Measurements from ENCODE around the gene APLNR. TPM values are rescaled to one million over a fixed set of nuclear protein-coding genes. Genes with fewer than 3 reads are reported as not detected.

Gene APLNR
- total RNA-seq, 2 donors from 2014 or later, result not detected

GRCh38 chr11:57241353-57241972, 4.4 kb upstream of the APLNR start:
- ATAC-seq, result no peak
- H3K36me3 Mint-ChIP-seq (ENCODE audit: low read depth), result no peaks in the 10 kb centered on the region

GRCh38 chr11:57240757-57241156, 3.7 kb upstream of the APLNR start:
- peaks cover 13% of the 10 kb centered on the region for H3K4me1 Mint-ChIP-seq
- DNase-seq (no peak), ATAC-seq (no peak)
- peaks cover 3% of the 10 kb centered on the region for H3K36me3 Mint-ChIP-seq (ENCODE audit: low read depth)
- H3K27ac Mint-ChIP-seq, result no peak overlapping the region
- H3K4me3 Mint-ChIP-seq, result no peak overlapping the region
- peaks cover 65% of the 10 kb centered on the region for H3K27me3 Mint-ChIP-seq
- no peaks in the 10 kb centered on the region for H3K9me3 ChIP-seq (ENCODE audit: control insufficient read depth, low read length, poor library complexity, severe bottlenecking)

More at GRCh38 chr11:57241353-57241972, 4.4 kb upstream of the APLNR start:
- H3K9me3 ChIP-seq (ENCODE audit: control insufficient read depth, low read length, poor library complexity, severe bottlenecking), result no peaks in the 10 kb centered on the region
- Mint-ChIP-seq H3K4me3 (no peak overlapping the region), H3K4me1 (peaks cover 11% of the 10 kb centered on the region), H3K27ac (no peak overlapping the region), H3K27me3 (peaks cover 58% of the 10 kb centered on the region)
- DNase-seq, result no peak

- no peak for ATAC-seq
- no peak overlapping the region for H3K4me3 Mint-ChIP-seq
- peaks cover 72% of the 10 kb centered on the region for H3K27me3 Mint-ChIP-seq
- H3K9me3 ChIP-seq (ENCODE audit: control insufficient read depth, low read length, poor library complexity, severe bottlenecking), result no peaks in the 10 kb centered on the region
- peaks cover 3% of the 10 kb centered on the region for H3K36me3 Mint-ChIP-seq (ENCODE audit: low read depth)
- DNase-seq, result no peak
- peaks cover 9% of the 10 kb centered on the region for H3K4me1 Mint-ChIP-seq
- H3K27ac Mint-ChIP-seq, result no peak overlapping the region
Observed at GRCh38 chr11:57240007-57240406, 3.0 kb upstream of the APLNR start.

GRCh38 chr11:57239348-57239747, 2.3 kb upstream of the APLNR start:
- Mint-ChIP-seq H3K27ac (no peak overlapping the region), H3K4me3 (no peak overlapping the region), H3K27me3 (peaks cover 79% of the 10 kb centered on the region), H3K4me1 (peaks cover 3% of the 10 kb centered on the region), H3K36me3 (ENCODE audit: low read depth) (peaks cover 3% of the 10 kb centered on the region)
- DNase-seq (no peak), ATAC-seq (no peak)
- H3K9me3 ChIP-seq (ENCODE audit: control insufficient read depth, low read length, poor library complexity, severe bottlenecking), result no peaks in the 10 kb centered on the region

GRCh38 chr11:57235761-57236703, 1.0 kb downstream of the APLNR start:
- Mint-ChIP-seq H3K27ac (peak overlapping the region; percentile 29), H3K36me3 (ENCODE audit: low read depth) (peaks cover 12% of the 10 kb centered on the region), H3K4me3 (no peak overlapping the region), H3K4me1 (peaks cover 15% of the 10 kb centered on the region), H3K27me3 (peaks cover 91% of the 10 kb centered on the region)
- H3K9me3 ChIP-seq (ENCODE audit: control insufficient read depth, low read length, poor library complexity, severe bottlenecking), result no peaks in the 10 kb centered on the region
- ATAC-seq (no peak), DNase-seq (no peak)

- ATAC-seq (no peak), DNase-seq (no peak)
- Mint-ChIP-seq H3K4me3 (no peak overlapping the region), H3K4me1 (peaks cover 17% of the 10 kb centered on the region), H3K36me3 (ENCODE audit: low read depth) (peaks cover 15% of the 10 kb centered on the region), H3K27ac (no peak overlapping the region), H3K27me3 (peaks cover 97% of the 10 kb centered on the region)
- H3K9me3 ChIP-seq (ENCODE audit: control insufficient read depth, low read length, poor library complexity, severe bottlenecking), result no peaks in the 10 kb centered on the region
Observed at GRCh38 chr11:57233702-57234101, 3.3 kb downstream of the APLNR start.

GRCh38 chr11:57231539-57232253, 5.4 kb downstream of the APLNR start:
- Mint-ChIP-seq H3K27ac (no peak overlapping the region), H3K36me3 (ENCODE audit: low read depth) (peaks cover 15% of the 10 kb centered on the region), H3K4me3 (no peak overlapping the region), H3K4me1 (peaks cover 17% of the 10 kb centered on the region), H3K27me3 (peaks cover 86% of the 10 kb centered on the region)
- ATAC-seq (no peak), DNase-seq (no peak)
- no peaks in the 10 kb centered on the region for H3K9me3 ChIP-seq (ENCODE audit: control insufficient read depth, low read length, poor library complexity, severe bottlenecking)

GRCh38 chr11:57230791-57231538, 6.1 kb downstream of the APLNR start:
- Mint-ChIP-seq H3K4me3 (no peak overlapping the region), H3K36me3 (ENCODE audit: low read depth) (peaks cover 14% of the 10 kb centered on the region)
- ATAC-seq, result no peak

GRCh38 chr11:57230316-57230715, 6.7 kb downstream of the APLNR start:
- Mint-ChIP-seq H3K27me3 (peaks cover 72% of the 10 kb centered on the region), H3K27ac (no peak overlapping the region), H3K36me3 (ENCODE audit: low read depth) (peaks cover 12% of the 10 kb centered on the region), H3K4me1 (peaks cover 13% of the 10 kb centered on the region), H3K4me3 (no peak overlapping the region)
- DNase-seq (no peak), ATAC-seq (no peak)
- no peaks in the 10 kb centered on the region for H3K9me3 ChIP-seq (ENCODE audit: control insufficient read depth, low read length, poor library complexity, severe bottlenecking)

More at GRCh38 chr11:57230791-57231538, 6.1 kb downstream of the APLNR start:
- Mint-ChIP-seq H3K27ac (no peak overlapping the region), H3K27me3 (peaks cover 79% of the 10 kb centered on the region), H3K4me1 (peaks cover 13% of the 10 kb centered on the region)
- DNase-seq, result no peak
- no peaks in the 10 kb centered on the region for H3K9me3 ChIP-seq (ENCODE audit: control insufficient read depth, low read length, poor library complexity, severe bottlenecking)

- ATAC-seq (no peak), DNase-seq (no peak)
- H3K9me3 ChIP-seq (ENCODE audit: control insufficient read depth, low read length, poor library complexity, severe bottlenecking), result no peaks in the 10 kb centered on the region
- Mint-ChIP-seq H3K4me1 (peaks cover 11% of the 10 kb centered on the region), H3K4me3 (no peak overlapping the region), H3K27me3 (peaks cover 55% of the 10 kb centered on the region), H3K27ac (no peak overlapping the region), H3K36me3 (ENCODE audit: low read depth) (peaks cover 12% of the 10 kb centered on the region)
Observed at GRCh38 chr11:57228600-57228999, 8.4 kb downstream of the APLNR start.

GRCh38 chr11:57224537-57224936, 12.5 kb downstream of the APLNR start:
- H3K27ac Mint-ChIP-seq, result no peak overlapping the region
- peaks cover 19% of the 10 kb centered on the region for H3K27me3 Mint-ChIP-seq
- no peak for ATAC-seq
- no peaks in the 10 kb centered on the region for H3K4me1 Mint-ChIP-seq
- H3K9me3 ChIP-seq (ENCODE audit: control insufficient read depth, low read length, poor library complexity, severe bottlenecking), result no peaks in the 10 kb centered on the region
- H3K4me3 Mint-ChIP-seq, result no peak overlapping the region
- DNase-seq, result no peak
- no peaks in the 10 kb centered on the region for H3K36me3 Mint-ChIP-seq (ENCODE audit: low read depth)

GRCh38 chr11:57224128-57224527, 12.9 kb downstream of the APLNR start:
- DNase-seq, result no peak
- no peaks in the 10 kb centered on the region for H3K9me3 ChIP-seq (ENCODE audit: control insufficient read depth, low read length, poor library complexity, severe bottlenecking)
- ATAC-seq, result no peak
- no peaks in the 10 kb centered on the region for H3K36me3 Mint-ChIP-seq (ENCODE audit: low read depth)
- peaks cover 19% of the 10 kb centered on the region for H3K27me3 Mint-ChIP-seq
- H3K4me1 Mint-ChIP-seq, result no peaks in the 10 kb centered on the region
- no peak overlapping the region for H3K27ac Mint-ChIP-seq
- no peak overlapping the region for H3K4me3 Mint-ChIP-seq

All from T-helper 17 cell (primary cell).